Ureter (tissue), 1 donor: ENCODE measurements around the gene PTPN5. TPM values are rescaled to one million over a fixed set of nuclear protein-coding genes. Genes with fewer than 3 reads are reported as not detected.

ENCODE experiments used
- DNase-seq: peaks from one replicate; pipeline ENCODE4 v3.0.0-alpha.2; 2020; ENCODE audit warnings: low spot score
- total RNA-seq: library from RNA; stranded (reverse); gene quantifications from one replicate; pipeline ENCODE4 v1.2.4, GENCODE V29; 2023
- donor health status: DM: yes; HTN: yes; CAD: no.

Gene PTPN5
- total RNA-seq, 1 donor from 2014 or later, result 2.6 TPM

- no peak for DNase-seq
Observed at GRCh38 chr11:18773104-18773503, 18.5 kb downstream of the PTPN5 start.

DNA sequence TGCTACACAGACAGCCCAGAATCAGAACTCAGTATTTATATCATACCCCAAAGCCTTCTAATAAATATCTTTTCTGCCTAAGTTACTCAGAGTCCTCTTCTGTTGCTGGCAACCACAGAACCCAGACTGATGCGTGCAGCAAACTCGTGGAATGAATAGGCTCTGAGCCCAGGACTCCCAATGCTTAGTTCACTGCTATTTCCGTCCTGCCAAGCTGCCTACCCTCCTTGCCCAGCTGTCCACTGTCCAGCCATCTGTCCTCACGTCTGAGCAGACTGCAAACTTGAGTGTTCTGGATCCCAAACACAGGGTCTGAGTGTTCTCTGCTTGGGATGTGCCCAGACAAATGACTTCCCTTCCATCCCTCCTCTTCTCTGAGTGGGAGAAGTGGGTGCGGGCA, 19.4 kb downstream of the PTPN5 start:
- DNase-seq, result no peak

DNA sequence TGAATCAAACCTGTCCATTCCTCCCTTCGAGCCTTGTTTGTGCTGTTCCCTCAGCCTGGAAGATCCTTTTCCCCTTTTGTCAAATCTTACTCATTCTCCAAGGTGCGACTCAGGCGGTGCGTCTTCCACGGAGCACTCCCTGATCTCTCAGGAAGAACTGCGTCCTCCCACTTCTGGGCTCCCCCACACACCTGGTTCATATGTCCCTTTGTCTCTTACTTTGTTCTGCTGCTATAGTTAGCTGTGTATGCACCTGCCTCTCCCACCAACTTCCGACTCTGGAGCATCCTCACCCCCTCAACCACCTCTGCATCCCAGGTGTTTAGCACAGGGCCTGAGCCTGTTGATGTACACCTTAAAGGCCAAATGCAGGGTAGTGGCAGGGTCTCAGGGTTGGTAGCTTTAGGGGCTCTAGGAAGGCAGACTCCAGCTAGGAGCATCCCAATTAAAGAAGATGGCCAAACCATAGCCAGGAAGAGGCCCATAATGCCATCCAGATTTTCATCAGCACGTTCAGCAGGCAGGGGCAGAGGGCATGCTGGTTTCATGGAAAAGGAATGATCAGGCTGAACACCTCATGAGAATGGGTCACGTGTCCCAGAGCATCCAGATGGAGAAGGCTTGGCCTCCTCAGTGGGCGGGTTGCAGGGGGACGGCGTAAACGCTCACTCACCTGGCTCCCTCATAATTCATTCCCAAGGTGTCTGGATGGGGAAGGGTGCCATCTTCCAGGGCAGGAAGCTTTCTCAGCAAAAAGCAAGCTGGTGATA, 20.1 kb downstream of the PTPN5 start:
- no peak for DNase-seq

DNA sequence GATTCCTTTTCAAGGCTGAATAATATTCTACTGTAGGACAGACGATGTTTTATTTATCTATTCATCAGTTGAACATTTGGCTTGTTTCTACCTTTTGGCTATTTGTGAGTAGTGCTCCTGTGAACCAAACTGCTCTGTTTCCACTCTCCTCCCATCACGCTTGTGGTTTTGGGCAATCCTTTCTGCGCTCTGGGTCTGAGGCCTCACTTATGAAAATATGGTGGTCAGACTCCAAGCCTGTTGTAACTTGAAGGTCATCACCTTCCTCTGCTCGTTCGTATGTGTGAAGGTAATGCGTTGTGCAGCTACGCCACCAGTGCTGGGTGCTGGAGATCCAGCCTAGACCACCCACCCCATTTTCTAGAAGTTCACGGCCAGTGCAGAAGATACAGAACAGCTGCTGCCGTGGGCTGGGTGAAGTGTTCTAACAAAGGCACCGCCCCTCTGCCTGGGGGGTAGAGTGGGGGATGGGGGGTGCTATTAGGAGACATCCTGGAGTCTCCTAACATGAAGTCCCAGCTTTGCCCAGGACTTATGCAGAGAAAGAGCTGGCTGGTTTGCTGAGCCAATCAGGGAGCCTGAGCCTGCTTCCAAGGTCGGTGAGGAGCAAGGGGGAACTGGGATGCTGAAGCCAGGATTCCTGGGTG, 21.0 kb downstream of the PTPN5 start:
- no peak for DNase-seq

DNA sequence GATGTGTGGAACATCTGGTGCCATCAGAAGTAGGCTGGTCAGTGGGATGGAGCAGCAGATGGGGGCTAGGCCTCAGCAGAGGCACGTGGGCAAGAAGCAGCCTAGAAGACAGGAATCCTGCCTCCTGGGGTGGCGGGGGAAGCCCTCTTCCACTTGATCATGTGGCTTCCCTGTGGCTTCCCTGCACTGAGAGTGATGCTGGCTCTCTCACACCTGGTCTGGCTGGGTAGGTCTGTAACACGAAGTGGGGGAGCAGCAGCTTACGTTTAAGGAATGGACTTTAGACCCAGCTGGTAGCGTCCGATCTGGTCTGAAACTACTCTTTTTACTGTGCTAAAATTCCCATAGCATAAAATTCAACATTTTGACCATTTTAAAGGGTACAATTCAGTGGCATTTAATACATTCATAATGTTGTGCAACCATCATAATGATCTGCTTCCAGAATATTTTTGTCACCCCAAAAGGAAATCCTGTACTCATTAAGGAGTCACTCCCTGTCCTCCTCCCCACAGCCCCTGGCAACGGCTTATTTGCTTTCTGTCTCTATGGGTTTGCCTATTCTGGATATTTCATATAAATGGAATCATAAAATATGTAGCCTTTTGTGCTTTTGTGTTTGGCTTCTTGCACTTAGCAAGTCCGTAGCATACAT, 21.7 kb downstream of the PTPN5 start:
- DNase-seq, result no peak

DNA sequence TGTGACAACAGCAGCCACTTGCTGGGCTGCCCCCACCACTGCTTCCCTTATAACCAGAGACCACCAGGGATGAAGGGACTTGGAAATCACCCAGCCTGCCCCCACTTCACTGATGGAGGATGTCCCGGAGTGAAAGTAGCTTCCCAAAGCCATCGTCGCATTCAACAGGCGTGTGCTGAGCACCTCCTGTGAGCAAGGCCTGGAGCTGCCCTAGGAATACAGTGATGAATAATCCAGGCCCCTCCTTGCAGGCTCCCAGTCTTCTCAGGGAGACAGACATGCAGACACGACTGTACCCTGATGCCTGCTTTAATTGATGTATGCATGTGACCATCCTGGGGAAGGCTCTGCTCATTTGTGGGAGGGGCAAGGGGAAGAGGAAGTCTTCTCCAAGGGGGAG, 22.6 kb downstream of the PTPN5 start:
- DNase-seq, result no peak

DNA sequence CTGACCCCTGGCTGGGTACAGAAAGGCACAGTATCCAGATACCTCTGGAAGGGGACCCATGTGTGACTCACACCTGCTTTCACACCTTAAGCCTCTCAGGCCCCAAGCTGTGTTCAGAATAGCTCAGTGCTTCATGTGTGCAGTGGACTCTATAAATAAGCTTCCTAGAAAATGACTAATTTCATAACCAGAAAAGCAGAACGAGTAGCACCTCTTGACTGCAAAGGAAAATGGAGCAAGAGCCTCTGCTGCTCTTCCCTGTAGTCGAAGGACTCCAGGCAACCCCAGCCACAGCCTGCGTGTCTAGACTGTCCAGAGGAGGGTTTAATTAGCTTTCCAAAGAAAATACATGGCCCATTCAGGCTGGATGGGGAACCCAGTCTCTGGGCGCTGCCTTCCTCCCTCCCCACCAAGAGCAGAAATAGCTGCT, 23.1 kb downstream of the PTPN5 start:
- no peak for DNase-seq

- DNase-seq, result no peak
Observed at GRCh38 chr11:18766015-18766414, 25.6 kb downstream of the PTPN5 start.

DNA sequence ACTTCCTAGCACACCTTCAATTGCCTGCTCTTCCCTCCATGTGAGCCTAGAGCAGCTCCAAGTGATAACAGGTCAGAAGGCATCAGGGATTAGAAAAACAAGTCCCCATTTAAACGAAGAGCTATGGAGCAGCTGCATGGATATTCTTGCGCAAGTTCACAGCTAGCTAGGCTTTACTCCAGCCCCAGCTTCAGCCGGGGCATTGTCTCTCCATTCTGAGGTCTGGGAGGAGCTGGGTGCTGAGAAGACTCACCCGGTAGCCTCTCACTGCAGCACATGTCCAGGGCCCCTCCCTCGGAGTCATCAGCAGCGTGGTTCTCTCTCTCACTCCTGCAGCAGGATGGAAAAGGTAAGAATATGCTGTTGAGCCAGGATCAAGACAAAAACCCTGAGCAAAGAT, 26.0 kb downstream of the PTPN5 start:
- no peak for DNase-seq

DNA sequence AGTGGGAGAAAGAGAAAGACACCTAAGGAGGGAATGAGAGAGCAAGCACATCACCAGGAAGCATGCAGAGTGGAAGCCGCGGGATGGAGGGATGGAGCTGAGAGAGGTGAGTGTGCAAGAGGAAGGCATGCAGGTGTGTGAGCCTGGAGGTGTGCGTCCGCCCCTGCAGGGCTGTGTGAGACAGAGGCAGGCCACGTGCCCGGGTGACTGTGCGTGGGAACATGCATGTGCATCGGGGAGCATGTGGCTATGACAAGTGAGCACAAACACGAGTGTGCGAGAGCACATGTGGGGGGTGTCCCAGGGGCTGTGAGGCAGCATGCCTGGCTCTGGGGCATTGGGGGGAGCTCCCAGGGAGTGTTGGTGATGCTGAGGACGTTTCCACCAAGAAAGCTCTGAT, 29.9 kb downstream of the PTPN5 start:
- no peak for DNase-seq

DNA sequence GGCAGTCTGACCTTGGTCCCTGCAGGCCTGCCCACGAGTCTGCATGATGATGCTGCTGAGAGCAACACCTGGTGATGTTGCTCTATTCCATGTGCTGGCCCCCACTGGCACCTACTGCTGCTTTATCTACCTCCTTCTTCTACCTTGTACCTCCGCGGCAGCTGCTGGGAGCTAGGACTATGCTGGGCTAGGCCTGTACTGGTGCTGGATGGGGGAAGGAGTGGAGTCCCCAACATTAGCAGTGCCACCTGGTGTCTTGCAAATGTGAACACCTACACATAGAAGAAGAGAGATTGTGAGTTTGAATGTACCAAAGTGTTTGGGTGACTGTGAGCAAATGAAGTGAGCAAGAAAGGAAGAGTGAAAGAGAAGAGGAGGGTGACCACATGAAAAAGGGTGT, 30.5 kb downstream of the PTPN5 start:
- DNase-seq, result no peak

DNA sequence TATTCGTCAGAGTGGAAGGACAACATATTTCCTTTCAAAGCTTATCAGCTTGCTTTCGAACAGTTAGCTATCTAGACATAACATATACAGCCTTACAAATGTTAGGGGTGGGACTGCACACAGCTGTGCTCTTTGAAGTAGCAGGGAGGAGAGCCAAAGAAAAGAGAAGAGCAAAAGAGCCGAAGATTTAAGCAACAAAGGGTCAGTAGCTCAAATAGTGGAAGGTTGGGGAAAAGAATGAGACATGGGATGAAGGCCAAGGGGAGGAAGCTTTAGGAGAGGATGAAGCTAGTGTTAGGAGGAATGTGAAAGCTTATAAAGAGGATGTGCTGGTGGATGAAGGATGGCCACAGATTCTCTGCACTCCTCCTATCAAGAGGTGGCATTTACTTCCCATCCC, 33.8 kb downstream of the PTPN5 start:
- DNase-seq, result no peak

GRCh38 chr11:18756889-18757288, 34.7 kb downstream of the PTPN5 start:
- DNase-seq, result no peak

GRCh38 chr11:18754308-18754707, 37.3 kb downstream of the PTPN5 start:
- DNase-seq, result no peak

GRCh38 chr11:18752502-18752901, 39.1 kb downstream of the PTPN5 start:
- DNase-seq, result no peak

- DNase-seq, result no peak
Observed at GRCh38 chr11:18750944-18751343, 40.7 kb downstream of the PTPN5 start.

GRCh38 chr11:18749681-18750319, 41.8 kb downstream of the PTPN5 start:
- peak; percentile 50 for DNase-seq

- DNase-seq, result no peak
Observed at GRCh38 chr11:18748766-18749365, 42.7 kb downstream of the PTPN5 start.

DNA sequence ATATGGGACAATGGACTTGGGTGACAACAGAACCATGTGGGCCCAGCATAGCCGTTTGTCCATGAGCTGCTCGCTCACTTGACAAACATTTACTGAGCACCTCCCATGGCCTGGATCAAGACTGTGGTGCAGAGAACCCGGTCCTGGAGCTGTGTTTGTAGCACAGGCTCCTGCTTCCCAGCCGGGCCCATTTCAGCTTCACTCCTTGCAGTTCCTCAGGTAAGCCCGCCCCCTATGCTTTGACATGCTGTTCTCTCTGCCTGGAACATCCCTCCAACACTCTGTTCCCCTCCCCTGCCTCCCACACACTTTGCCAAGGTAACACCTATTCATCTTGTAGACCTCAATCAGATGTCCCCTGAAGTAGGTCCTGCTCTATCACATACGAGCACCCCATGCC, 46.3 kb downstream of the PTPN5 start:
- no peak for DNase-seq

- no peak for DNase-seq
Observed at GRCh38 chr11:18743900-18744514, 47.6 kb downstream of the PTPN5 start.

DNA sequence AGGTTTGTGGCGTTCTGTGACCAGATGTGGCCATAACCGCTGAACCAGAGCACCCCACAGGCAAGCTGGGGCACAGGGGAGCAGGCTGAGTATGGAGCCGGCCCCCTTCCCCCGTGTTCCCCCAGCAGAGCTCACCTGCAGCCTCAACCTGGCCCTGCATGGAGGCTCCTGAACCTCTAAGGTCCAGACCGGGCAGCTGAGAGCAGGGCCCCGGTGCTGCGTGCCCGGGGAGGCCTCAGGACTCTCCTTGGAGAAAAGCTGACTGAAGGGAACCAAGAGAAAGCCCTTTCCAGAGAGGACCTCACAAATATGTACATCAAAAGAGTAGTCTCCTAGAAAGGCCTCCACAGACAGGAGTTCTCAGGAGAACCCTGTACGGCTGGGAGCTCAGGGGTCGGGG, 48.2 kb downstream of the PTPN5 start:
- DNase-seq, result no peak

- no peak for DNase-seq
Observed at GRCh38 chr11:18741783-18742182, 49.8 kb downstream of the PTPN5 start.
